Gastrocnemius medialis (tissue), 4 donors: ENCODE results near the gene BAZ2B.

Source experiments
- POLR2A ChIP-seq, 2 donors: fragments of 450-650 bp; IDR thresholded peaks; one replicate each; pipeline ENCODE4 v1.6.1; 2017; ENCODE audit warnings: antibody characterized with exemption in 2 of 2, mild to moderate bottlenecking in 2 of 2, moderate library complexity in 2 of 2
- TF ChIP-seq, protein P1 (sequence below), 5 experiments: fragments of 450-650 bp in 3 of 5; fragments of 200-600 bp in 2 of 5; sonication (generic) in 2 of 5; IDR thresholded peaks in 4 of 5; conservative IDR thresholded peaks in 1 of 5; 1 replicate in 4 of 5; 2 replicates in 1 of 5; pipeline ENCODE4 v1.5.1; 2016 to 2019; ENCODE audit warnings: antibody characterized with exemption in 5 of 5, mild to moderate bottlenecking in 3 of 5, moderate library complexity in 3 of 5

DNA sequence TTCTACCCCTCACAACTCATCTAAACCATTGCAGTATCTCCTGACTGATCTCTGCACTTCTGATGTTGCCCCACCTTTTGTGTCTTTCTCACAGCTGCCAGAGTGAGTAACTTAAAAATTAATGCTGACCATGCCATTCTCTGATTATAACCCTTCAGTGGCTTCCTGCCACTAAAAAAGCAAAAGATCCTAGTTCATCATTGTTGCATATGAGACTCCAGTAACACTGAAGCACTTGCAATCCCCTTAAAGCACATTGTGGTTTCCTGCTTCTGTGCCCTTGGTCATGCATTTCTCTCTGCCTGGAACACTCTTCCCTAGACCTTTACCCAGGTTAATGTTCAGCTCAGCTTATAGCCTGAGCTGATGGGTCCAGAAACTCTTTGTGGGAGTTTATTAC, 234.8 kb downstream of the BAZ2B start:
- TF ChIP-seq, protein P1, sequence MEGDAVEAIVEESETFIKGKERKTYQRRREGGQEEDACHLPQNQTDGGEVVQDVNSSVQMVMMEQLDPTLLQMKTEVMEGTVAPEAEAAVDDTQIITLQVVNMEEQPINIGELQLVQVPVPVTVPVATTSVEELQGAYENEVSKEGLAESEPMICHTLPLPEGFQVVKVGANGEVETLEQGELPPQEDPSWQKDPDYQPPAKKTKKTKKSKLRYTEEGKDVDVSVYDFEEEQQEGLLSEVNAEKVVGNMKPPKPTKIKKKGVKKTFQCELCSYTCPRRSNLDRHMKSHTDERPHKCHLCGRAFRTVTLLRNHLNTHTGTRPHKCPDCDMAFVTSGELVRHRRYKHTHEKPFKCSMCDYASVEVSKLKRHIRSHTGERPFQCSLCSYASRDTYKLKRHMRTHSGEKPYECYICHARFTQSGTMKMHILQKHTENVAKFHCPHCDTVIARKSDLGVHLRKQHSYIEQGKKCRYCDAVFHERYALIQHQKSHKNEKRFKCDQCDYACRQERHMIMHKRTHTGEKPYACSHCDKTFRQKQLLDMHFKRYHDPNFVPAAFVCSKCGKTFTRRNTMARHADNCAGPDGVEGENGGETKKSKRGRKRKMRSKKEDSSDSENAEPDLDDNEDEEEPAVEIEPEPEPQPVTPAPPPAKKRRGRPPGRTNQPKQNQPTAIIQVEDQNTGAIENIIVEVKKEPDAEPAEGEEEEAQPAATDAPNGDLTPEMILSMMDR (IDR thresholded peaks at IDR 0.05 in 4 of 5, conservative IDR thresholded peaks at IDR 0.05 in 1 of 5): no peak
- TF ChIP-seq POLR2A (IDR thresholded peaks at IDR 0.05): no peak
